HL-60/S4 treated with retinoic acid at 250 ng/mL for 4 days and 3 days (cell line): ENCODE results near the gene PDE11A.
"Not testable (repeated sequence)": the region's sequence is repeated elsewhere in the genome, so short reads cannot be mapped to it uniquely, and the experiment has no call there.

Experiments
- in situ Hi-C: fragments of 300-500 bp; cut with MboI; formaldehyde crosslinking; loops from 2 replicates; pipeline ENCODE4 v1.7.0; 2022; ENCODE audit warnings: low sequenced_read_pairs

Gene PDE11A

DNA sequence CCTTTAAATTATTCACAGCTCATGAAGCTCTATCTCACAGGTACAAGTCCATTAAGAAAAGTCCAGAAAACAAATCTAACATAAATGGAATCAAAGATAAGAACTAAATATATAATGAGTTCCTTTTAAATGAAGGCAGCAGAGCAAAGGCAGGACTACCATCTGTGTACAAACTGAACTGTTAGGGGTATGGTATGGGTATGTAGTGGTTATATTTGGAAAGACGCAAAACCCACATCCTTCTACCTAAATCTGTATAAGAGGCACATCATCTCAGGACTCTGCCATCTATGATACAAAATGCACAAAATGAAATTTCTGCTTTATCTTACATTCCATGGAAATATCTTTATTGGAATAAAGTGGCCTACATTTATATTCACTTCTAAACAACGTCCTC is 59.9 kb downstream of the PDE11A start:
- in situ Hi-C loops, result no loop called here

GRCh38 chr2:178009813-178010212 is 62.8 kb downstream of the PDE11A start:
- in situ Hi-C loops, result no loop called here

GRCh38 chr2:178008636-178009289 is 63.8 kb downstream of the PDE11A start:
- in situ Hi-C loops, result no loop called here

- in situ Hi-C loops, result no loop called here
Observed at GRCh38 chr2:178006710-178007109, 65.9 kb downstream of the PDE11A start.

- in situ Hi-C loops, result no loop called here
Observed at GRCh38 chr2:178005756-178006155, 66.8 kb downstream of the PDE11A start.

DNA sequence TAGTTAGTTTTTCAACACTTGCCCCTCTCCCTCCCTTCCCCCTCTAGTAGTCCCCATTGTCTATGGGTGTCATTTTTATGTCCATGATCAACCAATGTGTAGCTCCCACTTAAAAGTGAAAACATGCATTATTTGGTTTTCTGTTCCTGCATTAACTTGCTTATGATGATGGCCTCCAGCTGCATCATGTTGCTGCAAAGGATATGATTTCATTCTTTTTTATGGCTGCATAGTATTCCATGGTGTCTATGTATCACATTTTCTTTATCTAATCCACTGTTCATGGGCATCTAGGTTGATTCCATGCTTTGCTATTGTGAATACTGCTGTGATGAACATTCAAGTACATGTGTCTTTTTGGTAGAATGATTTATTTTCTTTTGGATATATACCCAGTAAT is 70.5 kb downstream of the PDE11A start:
- in situ Hi-C loops, result no loop called here

DNA sequence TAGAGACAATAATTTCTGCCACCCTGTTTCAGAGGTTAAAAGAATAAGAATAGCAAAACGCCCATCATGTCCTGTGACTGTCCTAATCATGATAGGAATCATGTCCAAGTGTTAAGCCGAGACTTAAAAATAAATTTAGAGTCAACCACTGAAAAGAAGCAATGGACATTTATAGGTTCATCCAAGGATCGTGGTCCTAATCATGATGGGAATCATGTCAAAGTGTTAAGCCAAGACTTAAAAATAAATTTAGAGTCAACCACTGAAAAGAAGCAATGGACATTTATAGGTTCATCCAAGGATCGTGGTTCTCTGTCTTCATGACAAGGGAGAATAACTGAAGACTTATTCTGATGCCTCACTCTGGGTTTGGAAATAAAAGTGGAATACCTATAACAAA is 73.6 kb downstream of the PDE11A start:
- in situ Hi-C loops, result no loop called here

- in situ Hi-C loops, result no loop called here
Observed at GRCh38 chr2:177998006-177998405, 74.6 kb downstream of the PDE11A start.

- in situ Hi-C loops, result no loop called here
Observed at GRCh38 chr2:177992992-177993391, 79.6 kb downstream of the PDE11A start.

DNA sequence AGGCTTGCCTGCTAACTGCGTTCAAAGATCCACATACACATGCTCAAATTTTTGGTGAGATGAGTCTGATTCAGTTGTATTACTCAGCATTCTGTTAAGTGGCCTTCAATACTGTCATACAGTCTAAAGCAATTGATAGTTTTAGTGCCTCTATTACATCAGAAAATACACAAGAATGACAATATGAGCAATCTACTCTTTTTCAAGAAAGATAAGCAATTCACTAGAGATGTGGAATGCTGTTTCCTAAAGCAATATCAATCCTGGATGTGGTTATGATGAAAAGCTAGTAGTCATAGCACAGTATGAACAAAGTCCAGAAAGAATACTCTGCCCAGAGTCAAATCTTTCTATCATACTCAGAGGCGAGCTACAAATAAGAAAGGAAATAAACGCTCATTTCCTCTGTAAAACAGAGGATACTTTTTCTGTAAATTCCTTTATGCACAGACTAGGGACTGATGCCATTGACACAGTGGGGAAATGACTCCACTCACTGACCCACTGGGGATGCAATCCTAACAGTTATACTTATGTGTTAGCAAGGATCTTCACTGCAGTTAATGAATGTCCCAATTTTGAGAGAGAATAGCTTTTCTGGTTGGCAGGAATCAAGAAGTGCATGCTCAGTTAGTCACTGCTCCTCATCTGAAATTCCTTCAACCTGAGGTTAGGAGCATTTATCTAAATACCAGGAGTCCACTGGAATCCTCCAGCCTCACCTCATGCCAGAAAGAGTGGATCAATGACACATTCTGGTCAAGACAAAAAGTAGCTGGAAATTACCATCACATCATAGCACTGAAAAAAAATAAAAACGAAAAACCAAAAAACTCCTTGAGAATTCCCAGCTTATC is 83.3 kb downstream of the PDE11A start:
- in situ Hi-C loops, result no loop called here

- in situ Hi-C loops, result no loop called here
Observed at GRCh38 chr2:177984749-177985148, 87.8 kb downstream of the PDE11A start.

- in situ Hi-C loops, result no loop called here
Observed at GRCh38 chr2:177983183-177983788, 89.3 kb downstream of the PDE11A start.

GRCh38 chr2:177972782-177973181 is 99.8 kb downstream of the PDE11A start:
- in situ Hi-C loops, result no loop called here

DNA sequence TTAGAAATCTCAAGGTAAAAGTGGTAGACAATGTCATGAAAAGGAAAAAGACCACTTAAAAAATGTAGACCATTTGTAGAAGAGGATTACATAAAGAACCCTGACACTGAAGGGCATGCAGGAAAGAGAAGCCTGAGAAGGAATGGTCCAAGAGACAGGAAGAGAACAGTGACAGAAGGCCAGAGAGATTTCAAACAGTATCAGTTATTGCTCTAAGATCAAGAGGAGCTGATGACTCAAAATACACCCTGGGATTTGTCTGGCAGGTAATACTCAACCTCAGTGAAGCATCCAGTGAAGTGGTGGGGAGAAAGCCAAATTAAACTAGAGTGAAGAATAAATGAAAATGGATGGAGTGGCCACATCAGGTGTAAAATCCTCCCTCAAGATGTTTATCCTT is 100.5 kb downstream of the PDE11A start:
- in situ Hi-C loops, result no loop called here

GRCh38 chr2:177970670-177971454 is 101.7 kb downstream of the PDE11A start:
- in situ Hi-C loops, result no loop called here

- in situ Hi-C loops, result no loop called here
Observed at GRCh38 chr2:177964892-177965291, 107.7 kb downstream of the PDE11A start.

- in situ Hi-C loops, result no loop called here
Observed at GRCh38 chr2:177952151-177952550, 120.4 kb downstream of the PDE11A start.

- in situ Hi-C loops, result not testable (repeated sequence)
Observed at GRCh38 chr2:177947598-177947997, 125.0 kb downstream of the PDE11A start.

GRCh38 chr2:177944530-177944929 is 128.0 kb downstream of the PDE11A start:
- in situ Hi-C loops, result not testable (repeated sequence)

DNA sequence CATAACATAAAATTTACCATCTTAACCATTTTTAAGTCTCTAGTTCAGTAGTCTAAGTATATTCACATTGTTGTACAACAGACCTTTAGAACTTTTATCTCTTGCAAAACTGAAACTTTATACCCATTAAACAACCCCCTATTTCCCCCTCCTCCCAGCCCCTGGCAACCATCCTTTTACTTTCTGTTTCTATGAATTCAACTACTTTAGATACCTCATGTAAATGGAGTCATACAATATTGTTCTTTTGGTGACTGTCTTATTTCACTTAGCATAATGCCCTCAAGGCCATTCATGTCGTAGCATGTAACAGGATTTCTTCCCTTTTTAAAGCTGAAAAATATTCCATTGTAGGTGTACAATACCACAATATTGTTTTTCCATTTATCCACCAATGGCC is 129.8 kb downstream of the PDE11A start:
- in situ Hi-C loops, result no loop called here

- in situ Hi-C loops, result no loop called here
Observed at GRCh38 chr2:177939211-177939610, 133.4 kb downstream of the PDE11A start.
